H1 (cell line): ENCODE measurements around the gene PLXNA4. TPM values are rescaled to one million over a fixed set of nuclear protein-coding genes. Genes with fewer than 3 reads are reported as not detected.

Experiments used
- CTCF ChIA-PET: fragments of 300-600 bp; sonication (Branson Sonifier 250); formaldehyde crosslinking; loops from one replicate; lab custom pipeline; 2021; ENCODE audit not compliant: partially characterized antibody; lab: Charles Lee
- POLR2A ChIA-PET: fragments of 300-600 bp; sonication (Branson Sonifier 250); formaldehyde crosslinking; loops from one replicate; lab custom pipeline; 2021; ENCODE audit warnings: inconsistent platforms; ENCODE audit not compliant: partially characterized antibody; lab: Charles Lee
- DNase-seq, 2 experiments: peaks; one replicate each; pipeline versions ENCODE4 v3.0.0 to v3.0.0-alpha.2; 2010 to 2022; ENCODE audit warnings: low spot score in 2 of 2, low read depth in 1 of 2, mixed read lengths in 1 of 2
- FAIRE-seq: peaks from 2 replicates; lab custom pipeline; 2011; peaks lifted over from hg19 to GRCh38; lab: Jason Lieb, UNC
- H2AFZ ChIP-seq: 2 replicates; pipeline ENCODE4 v1.8.1; 2012; ENCODE audit warnings: low read length, inconsistent platforms
- H2AK5ac ChIP-seq: 2 replicates; pipeline ENCODE4 v1.6.1; 2013; ENCODE audit warnings: low read depth, low read length
- H2BK120ac ChIP-seq: replicated peaks from 2 replicates; pipeline ENCODE3; 2013; ENCODE audit warnings: low read depth, low read length, inconsistent platforms
- H2BK12ac ChIP-seq: 2 replicates; pipeline ENCODE4 v1.6.1; 2013; ENCODE audit warnings: low read depth, low read length
- H2BK15ac ChIP-seq: 2 replicates; pipeline ENCODE4 v1.6.1; 2013; ENCODE audit warnings: low read length
- H2BK20ac ChIP-seq: 2 replicates; pipeline ENCODE4 v1.6.1; 2013; ENCODE audit warnings: low read length
- H2BK5ac ChIP-seq: 2 replicates; pipeline ENCODE4 v1.6.1; 2013; ENCODE audit warnings: low read depth, low read length
- H3K14ac ChIP-seq: 2 replicates; pipeline ENCODE4 v1.6.1; 2013; ENCODE audit warnings: inconsistent platforms; ENCODE audit not compliant: insufficient read length
- H3K18ac ChIP-seq: 2 replicates; pipeline ENCODE4 v1.6.1; 2013; ENCODE audit warnings: low read length; ENCODE audit errors: extremely low read depth
- H3K23ac ChIP-seq: 2 replicates; pipeline ENCODE4 v1.6.1; 2013; ENCODE audit warnings: inconsistent platforms; ENCODE audit not compliant: insufficient read length
- H3K23me2 ChIP-seq: 2 replicates; pipeline ENCODE4 v1.6.1; 2013; ENCODE audit warnings: low read depth, low read length
- H3K27ac ChIP-seq: 2 replicates; pipeline ENCODE4 v1.6.1; 2011; ENCODE audit warnings: low read depth, low read length, inconsistent platforms
- H3K27me3 ChIP-seq, 4 experiments: replicated peaks in 1 of 4; 1 replicate in 1 of 4; 2 replicates in 3 of 4; pipeline versions ENCODE4 v1.6.1 to v1.8.1; 2011 to 2013; ENCODE audit warnings: low read length in 3 of 4, mild to moderate bottlenecking in 3 of 4, inconsistent platforms in 2 of 4, mixed read lengths in 2 of 4, moderate library complexity in 1 of 4; ENCODE audit not compliant: control insufficient read depth in 3 of 4, insufficient read depth in 3 of 4; ENCODE audit errors: extremely low read depth in 1 of 4
- H3K36me3 ChIP-seq, 4 experiments: 2 replicates each; pipeline versions ENCODE4 v1.6.1 to v1.8.1; 2011 to 2013; ENCODE audit warnings: mild to moderate bottlenecking in 4 of 4, low read length in 3 of 4, moderate library complexity in 2 of 4, control low read depth in 1 of 4, inconsistent platforms in 1 of 4; ENCODE audit not compliant: insufficient read depth in 4 of 4, control insufficient read depth in 2 of 4
- H3K4ac ChIP-seq: replicated peaks from 2 replicates; pipeline ENCODE3; 2013; ENCODE audit warnings: low read length, low read depth, mixed read lengths, inconsistent platforms; ENCODE audit not compliant: insufficient read length
- H3K4me1 ChIP-seq, 4 experiments: replicated peaks in 1 of 4; 1 replicate in 1 of 4; 2 replicates in 3 of 4; pipeline versions ENCODE4 v1.6.1 to v1.8.1; 2011 to 2013; ENCODE audit warnings: low read length in 3 of 4, inconsistent platforms in 2 of 4, mixed read lengths in 1 of 4; ENCODE audit not compliant: insufficient read depth in 4 of 4, control insufficient read depth in 3 of 4
- H3K4me2 ChIP-seq, 2 experiments: 2 replicates each; pipeline versions ENCODE4 v1.6.1 to v1.8.1; 2011 to 2013; ENCODE audit warnings: low read depth in 2 of 2, low read length in 2 of 2, control low read depth in 1 of 2, inconsistent platforms in 1 of 2, mild to moderate bottlenecking in 1 of 2; ENCODE audit not compliant: insufficient read depth in 1 of 2
- H3K4me3 ChIP-seq, 4 experiments: fragments of 200-600, 300-600 bp in 1 of 4; sonication (generic), shearing (Covaris generic), sonication (Bioruptor Twin) in 1 of 4; 2 replicates each; pipeline versions ENCODE4 v1.5.1 to v1.8.1; 2011 to 2016; ENCODE audit warnings: low read length in 4 of 4, low read depth in 3 of 4, control low read depth in 2 of 4, inconsistent platforms in 2 of 4, mild to moderate bottlenecking in 2 of 4, mixed read lengths in 1 of 4, moderate library complexity in 1 of 4; ENCODE audit not compliant: insufficient read depth in 2 of 4; ENCODE audit errors: extremely low read depth in 1 of 4
- H3K56ac ChIP-seq: replicated peaks from 2 replicates; pipeline ENCODE3; 2013; ENCODE audit warnings: low read depth, mild to moderate bottlenecking, mixed read lengths, low read length, inconsistent platforms; ENCODE audit not compliant: insufficient read length
- H3K79me1 ChIP-seq: 2 replicates; pipeline ENCODE4 v1.6.1; 2013; ENCODE audit warnings: low read depth, low read length, control low read depth
- H3K79me2 ChIP-seq, 2 experiments: 2 replicates each; pipeline versions ENCODE4 v1.6.1 to v1.8.1; 2012 to 2013; ENCODE audit warnings: low read length in 2 of 2, mild to moderate bottlenecking in 2 of 2, inconsistent platforms in 1 of 2; ENCODE audit not compliant: insufficient read depth in 2 of 2, control insufficient read depth in 1 of 2
- H3K9ac ChIP-seq, 4 experiments: replicated peaks in 1 of 4; 1 replicate in 1 of 4; 2 replicates in 3 of 4; pipeline versions ENCODE4 v1.6.1 to v1.8.1; 2011 to 2013; ENCODE audit warnings: low read depth in 3 of 4, low read length in 3 of 4, control low read depth in 2 of 4, mild to moderate bottlenecking in 2 of 4, moderate library complexity in 2 of 4, inconsistent platforms in 1 of 4; ENCODE audit errors: extremely low read depth in 1 of 4
- H3K9me3 ChIP-seq, 2 experiments: 2 replicates each; pipeline versions ENCODE4 v1.6.1 to v1.8.1; 2012 to 2013; ENCODE audit warnings: mild to moderate bottlenecking in 2 of 2, moderate library complexity in 2 of 2, control low read depth in 1 of 2, inconsistent platforms in 1 of 2, low read depth in 1 of 2, low read length in 1 of 2, mixed read lengths in 1 of 2; ENCODE audit not compliant: insufficient read depth in 2 of 2
- H4K20me1 ChIP-seq, 2 experiments: replicated peaks in 1 of 2; 2 replicates each; pipeline versions ENCODE3 to v1.8.1; 2011 to 2013; ENCODE audit warnings: inconsistent platforms in 2 of 2, low read length in 2 of 2, mild to moderate bottlenecking in 1 of 2; ENCODE audit not compliant: insufficient read depth in 2 of 2, control insufficient read depth in 1 of 2
- H4K5ac ChIP-seq: 2 replicates; pipeline ENCODE4 v1.6.1; 2013; ENCODE audit warnings: low read length, low read depth, mixed read lengths, inconsistent platforms; ENCODE audit not compliant: insufficient read length
- H4K8ac ChIP-seq: 2 replicates; pipeline ENCODE4 v1.8.0; 2013; ENCODE audit warnings: mild to moderate bottlenecking, moderate library complexity, low read length, inconsistent platforms; ENCODE audit not compliant: insufficient read depth; ENCODE audit errors: extremely low read depth
- H4K91ac ChIP-seq: replicated peaks from 2 replicates; pipeline ENCODE3; 2013; ENCODE audit warnings: low read length, mixed read lengths, inconsistent platforms; ENCODE audit not compliant: insufficient read length
- CBX8 ChIP-seq: fragments of 300-800, 300-1000 bp; sonication (generic); IDR thresholded peaks from 2 replicates; pipeline ENCODE4 v1.7.1; 2016; ENCODE audit warnings: low read depth, low read length, borderline replicate concordance
- CHD1 ChIP-seq: IDR thresholded peaks from 2 replicates; pipeline ENCODE4 v1.6.1; 2012; ENCODE audit warnings: low read depth, low read length, improper control_type of control experiment
- EGR1 ChIP-seq: IDR thresholded peaks from 2 replicates; pipeline ENCODE4 v1.6.1; 2011; ENCODE audit warnings: low read depth, low read length, borderline replicate concordance
- EP300 ChIP-seq, 2 experiments: IDR thresholded peaks; 1 replicate in 1 of 2; 2 replicates in 1 of 2; pipeline ENCODE4 v1.6.1; 2011 to 2012; ENCODE audit warnings: low read depth in 2 of 2, low read length in 2 of 2, mild to moderate bottlenecking in 2 of 2, borderline replicate concordance in 1 of 2, inconsistent platforms in 1 of 2, moderate library complexity in 1 of 2
- EZH2 ChIP-seq: fragments of 200-600 bp; sonication (generic); IDR thresholded peaks from 2 replicates; pipeline ENCODE4 v1.7.1; 2012; ENCODE audit warnings: low read depth, mild to moderate bottlenecking, moderate library complexity, low read length, inconsistent platforms; ENCODE audit not compliant: severe bottlenecking
- GABPA ChIP-seq: IDR thresholded peaks from 2 replicates; pipeline ENCODE4 v1.6.1; 2011; ENCODE audit warnings: mild to moderate bottlenecking, low read length, moderate library complexity, borderline replicate concordance; ENCODE audit not compliant: insufficient read depth
- JUN ChIP-seq: IDR thresholded peaks from 2 replicates; pipeline ENCODE4 v1.6.1; 2011; ENCODE audit warnings: low read depth, mild to moderate bottlenecking, improper control_type of control experiment, low read length
- NRF1 ChIP-seq: IDR thresholded peaks from 2 replicates; pipeline ENCODE4 v1.6.1; 2011; ENCODE audit warnings: mild to moderate bottlenecking, low read depth, low read length, improper control_type of control experiment
- RNF2 ChIP-seq: fragments of 200-900, 300-1000 bp; sonication (generic); IDR thresholded peaks from 2 replicates; pipeline ENCODE4 v1.7.1; 2016; ENCODE audit warnings: borderline replicate concordance, low read depth, mild to moderate bottlenecking, antibody characterized with exemption, low read length; ENCODE audit not compliant: poor library complexity, severe bottlenecking; ENCODE audit errors: missing control alignments
- RXRA ChIP-seq: IDR thresholded peaks from 2 replicates; pipeline ENCODE4 v1.6.1; 2011; ENCODE audit warnings: low read depth, mild to moderate bottlenecking, low read length, moderate library complexity; ENCODE audit not compliant: insufficient read depth
- SUZ12 ChIP-seq: fragments of 200-600 bp; sonication (generic); IDR thresholded peaks from 2 replicates; pipeline ENCODE4 v1.6.1; 2012; ENCODE audit warnings: mild to moderate bottlenecking, inconsistent platforms, low read length, moderate library complexity, mixed read lengths
- TCF12 ChIP-seq: IDR thresholded peaks from 2 replicates; pipeline ENCODE4 v1.6.1; 2011; ENCODE audit warnings: low read depth, mild to moderate bottlenecking, low read length
- WGBS, 2 experiments: shearing (Covaris generic) in 1 of 2; methylation state at CpG; one replicate each; pipeline versions ENCODE4 v1.1.6 to v1.1.7; 2013 to 2015; ENCODE audit warnings: low lambda C conversion rate in 2 of 2, mixed read lengths in 2 of 2, inconsistent platforms in 1 of 2, low coverage in 1 of 2, missing lambda C conversion rate in 1 of 2; ENCODE audit not compliant: insufficient replicate concordance in 2 of 2, insufficient coverage in 1 of 2, insufficient read length in 1 of 2; ENCODE audit errors: extremely low coverage in 1 of 2, missing lambda C conversion rate in 1 of 2; 5-methylcytosine and 5-hydroxymethylcytosine counted together
- polyA plus RNA-seq, 7 experiments: library from polyadenylated mRNA; depleted of rRNA in 3 of 7; stranded (reverse) in 5 of 7; unstranded in 2 of 7; fragments of >200 nt in 5 of 7; fragments of 200-250 nt in 2 of 7; gene quantifications; 1 replicate in 5 of 7; 2 replicates in 1 of 7; 4 replicates in 1 of 7; pipeline versions ENCODE4 v1.2.1 to v1.2.3, GENCODE V29; 2011 to 2013; ENCODE audit warnings: missing spikeins in 2 of 7, mixed read lengths in 2 of 7
- total RNA-seq: library from RNA; stranded (reverse); fragmentation: NEBNext Ultra II Directional; extraction: Animal tissue kit (Norgen Biotek cat#: 25700); gene quantifications from 2 replicates; pipeline ENCODE4 v1.2.1, GENCODE V29; 2021
- TF ChIP-seq, protein P1 (sequence below): IDR thresholded peaks from 2 replicates; pipeline ENCODE4 v1.6.1; 2012; ENCODE audit warnings: inconsistent platforms

Gene PLXNA4
- total and polyA plus RNA-seq, 2 of the 8 experiments (the other 6 are each of a cell fraction or from before 2014, with no cell fraction given) = 0.76 to 0.79 TPM

GRCh38 chr7:132347858-132348257 is 228.4 kb downstream of the PLXNA4 start:
- no peak overlapping the region for H3K9ac ChIP-seq
- H3K79me2 ChIP-seq = no peaks in the 10 kb centered on the region
- H4K20me1 ChIP-seq = no peaks in the 10 kb centered on the region
- no peak overlapping the region for H2AK5ac ChIP-seq
- no peaks in the 10 kb centered on the region for H3K27me3 ChIP-seq
- H2BK15ac ChIP-seq = no peak overlapping the region
- H2BK12ac ChIP-seq = no peak overlapping the region
- H3K4me2 ChIP-seq = no peak overlapping the region
- H4K91ac ChIP-seq = no peak overlapping the region
- no peaks in the 10 kb centered on the region for H3K79me1 ChIP-seq
- CTCF ChIA-PET = interaction anchor here (1.4 kb wide), 1 partner anchor 15 kb away, joined by 6 read pairs; no protein-coding TSS in a partner anchor
- FAIRE-seq = no peak
- H4K8ac ChIP-seq = no peak overlapping the region
- H2BK20ac ChIP-seq = no peak overlapping the region
- DNase-seq = no peak
- no peaks in the 10 kb centered on the region for H3K36me3 ChIP-seq
- 84% methylated on average over 3 of the region's 3 CpGs; no CpG with 5 or more reads in 1 of the 2 experiments for WGBS, 2 experiments
- no peaks in the 10 kb centered on the region for H3K23me2 ChIP-seq
- H3K56ac ChIP-seq = no peak overlapping the region
- no peak overlapping the region for H2BK120ac ChIP-seq
- peaks cover 0 to 8% (median 4%) of the 10 kb centered on the region in 4 experiments; a peak in 4 of 7 replicates for H3K4me1 ChIP-seq
- H3K9me3 ChIP-seq = no peaks in the 10 kb centered on the region
- POLR2A ChIA-PET = no interaction called here
- H2BK5ac ChIP-seq = no peak overlapping the region
- H4K5ac ChIP-seq = no peak overlapping the region
- H3K4ac ChIP-seq = no peak overlapping the region
- H3K14ac ChIP-seq = no peak overlapping the region
- H3K4me3 ChIP-seq = no peak overlapping the region
- H2AFZ ChIP-seq = peak overlapping the region; percentile 35; the same call in 1 of the 2 replicates
- H3K23ac ChIP-seq = no peak overlapping the region
- H3K27ac ChIP-seq = no peak overlapping the region
- H3K18ac ChIP-seq = no peak overlapping the region
- no peak for TF ChIP-seq NRF1
- TF ChIP-seq EGR1 = no peak
- no peak for TF ChIP-seq TCF12
- TF ChIP-seq CBX8 = no peak
- no peak for TF ChIP-seq CHD1
- no peak for TF ChIP-seq GABPA
- TF ChIP-seq EZH2 = no peak
- TF ChIP-seq, protein P1, sequence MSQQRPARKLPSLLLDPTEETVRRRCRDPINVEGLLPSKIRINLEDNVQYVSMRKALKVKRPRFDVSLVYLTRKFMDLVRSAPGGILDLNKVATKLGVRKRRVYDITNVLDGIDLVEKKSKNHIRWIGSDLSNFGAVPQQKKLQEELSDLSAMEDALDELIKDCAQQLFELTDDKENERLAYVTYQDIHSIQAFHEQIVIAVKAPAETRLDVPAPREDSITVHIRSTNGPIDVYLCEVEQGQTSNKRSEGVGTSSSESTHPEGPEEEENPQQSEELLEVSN = no peak
- no peak for TF ChIP-seq EP300 (IDR thresholded peaks at IDR 0.05; ENCODE audit: borderline replicate concordance in 1 of 2, low read depth in 2 of 2, low read length in 2 of 2)
- TF ChIP-seq JUN = no peak
- TF ChIP-seq RNF2 = no peak
- TF ChIP-seq RXRA = no peak
- TF ChIP-seq SUZ12 = no peak
